Bronchial epithelial cell (primary cell): ENCODE data around the gene SCFD2. TPM values are rescaled to one million over a fixed set of nuclear protein-coding genes. Genes with fewer than 3 reads are reported as not detected.

Source experiments
- DNase-seq: peaks from one replicate; pipeline ENCODE4 v3.0.0-alpha.2; 2010; ENCODE audit warnings: low read depth
- FAIRE-seq: peaks from 2 replicates; lab custom pipeline; 2011; peaks lifted over from hg19 to GRCh38; lab: Jason Lieb, UNC
- H3K27me3 ChIP-seq: 2 replicates; pipeline ENCODE4 v1.5.1; 2011; ENCODE audit warnings: low read length; ENCODE audit not compliant: control insufficient read depth, insufficient read depth
- H3K36me3 ChIP-seq: 2 replicates; pipeline ENCODE4 v1.5.1; 2011; ENCODE audit warnings: low read length; ENCODE audit not compliant: control insufficient read depth, insufficient read depth
- H3K4me3 ChIP-seq: 2 replicates; pipeline ENCODE4 v1.5.1; 2011; ENCODE audit warnings: mild to moderate bottlenecking, low read depth, low read length, control low read depth
- CTCF ChIP-seq: IDR thresholded peaks from 2 replicates; pipeline ENCODE4 v1.5.1; 2011; ENCODE audit warnings: mild to moderate bottlenecking, moderate library complexity, low read length, control low read depth, inconsistent platforms; ENCODE audit not compliant: insufficient read depth, severe bottlenecking
- total RNA-seq: library from RNA; depleted of rRNA; stranded (reverse); fragments of >200 nt; gene quantifications from 2 replicates; pipeline ENCODE4 v1.2.1, GENCODE V29; 2014

Gene SCFD2
- total RNA-seq, 1 donor from 2014 or later, result 21.9 TPM

- Histone ChIP-seq H3K4me3 (no peak overlapping the region), H3K36me3 (no peaks in the 10 kb centered on the region), H3K27me3 (no peaks in the 10 kb centered on the region)
- TF ChIP-seq CTCF, result no peak
- peak; percentile 55 for FAIRE-seq
- peak; percentile 90 for DNase-seq
These were observed 531.8 kb downstream of the SCFD2 start for GRCh38 chr4:52833941-52834525.

DNA sequence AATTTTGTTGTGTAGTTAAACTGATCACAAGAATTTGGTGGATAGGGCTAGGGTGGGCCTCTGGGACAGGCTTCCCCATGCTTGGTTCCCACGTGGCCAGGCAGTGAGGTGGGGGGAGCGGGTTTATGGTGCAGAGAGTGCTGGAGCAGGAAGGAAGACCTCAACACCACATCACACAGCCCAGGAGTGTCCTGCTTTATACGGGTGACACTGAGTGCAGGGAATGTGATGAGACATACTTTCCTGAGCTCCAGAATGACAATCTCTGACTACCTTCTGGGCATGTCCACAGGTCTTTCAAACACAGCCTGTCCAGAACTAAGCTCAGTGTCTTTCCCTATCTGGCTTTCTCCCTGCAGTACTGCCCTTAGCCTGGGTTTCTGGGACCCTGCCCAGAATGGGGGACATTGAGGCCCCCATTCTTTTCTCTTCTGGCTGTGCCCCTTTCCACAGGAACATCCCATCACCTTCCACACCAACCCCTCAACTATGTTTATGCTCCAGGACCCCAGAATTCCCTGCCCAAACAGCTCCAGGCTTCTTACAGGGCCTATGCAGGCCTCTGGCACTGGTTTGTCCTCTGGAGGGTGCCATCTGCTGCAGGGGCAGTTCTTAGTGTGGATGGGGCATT lies 540.3 kb downstream of the SCFD2 start:
- DNase-seq (peak; percentile 61), FAIRE-seq (peak; percentile 13)
- H3K27me3 ChIP-seq, result no peaks in the 10 kb centered on the region
- no peak for TF ChIP-seq CTCF
- H3K36me3 ChIP-seq, result no peaks in the 10 kb centered on the region
- H3K4me3 ChIP-seq, result no peak overlapping the region

GRCh38 chr4:52824603-52825459 lies 541.0 kb downstream of the SCFD2 start:
- Histone ChIP-seq H3K27me3 (no peaks in the 10 kb centered on the region), H3K36me3 (no peaks in the 10 kb centered on the region), H3K4me3 (no peak overlapping the region)
- FAIRE-seq (no peak), DNase-seq (no peak)
- TF ChIP-seq CTCF, result no peak

GRCh38 chr4:52824270-52824602 lies 541.6 kb downstream of the SCFD2 start:
- no peak for TF ChIP-seq CTCF
- no peak for DNase-seq
- Histone ChIP-seq H3K36me3 (no peaks in the 10 kb centered on the region), H3K27me3 (no peaks in the 10 kb centered on the region), H3K4me3 (no peak overlapping the region)
- no peak for FAIRE-seq

GRCh38 chr4:52823702-52824092 lies 542.2 kb downstream of the SCFD2 start:
- no peak for FAIRE-seq
- no peak for DNase-seq
- no peaks in the 10 kb centered on the region for H3K36me3 ChIP-seq
- no peak for TF ChIP-seq CTCF
- no peaks in the 10 kb centered on the region for H3K27me3 ChIP-seq
- H3K4me3 ChIP-seq, result no peak overlapping the region

Other genes with a start within 250 kb of the SCFD2 start
- gene FIP1L1, start 11.6 kb upstream of the SCFD2 start, total RNA-seq, result 46.3 and 73.5 TPM in 2 replicates
- 1.6 and 3.2 TPM in 2 replicates for gene LNX1, start 225.4 kb upstream of the SCFD2 start, total RNA-seq